GM12865 (cell line): ENCODE data around the gene BEST2.
"Not testable (repeated sequence)": the region's sequence is repeated elsewhere in the genome, so short reads cannot be mapped to it uniquely, and the experiment has no call there.

Experiments
- DNase-seq: peaks from one replicate; pipeline ENCODE4 v3.0.0; 2010; ENCODE audit warnings: low read depth
- H3K4me3 ChIP-seq: 2 replicates; pipeline ENCODE4 v1.5.1; 2011; ENCODE audit warnings: mild to moderate bottlenecking, low read depth, low read length, control low read depth
- TF ChIP-seq, protein P1 (sequence below): IDR thresholded peaks from 2 replicates; pipeline ENCODE4 v1.5.1; 2011; ENCODE audit warnings: low read length, control low read depth, low read depth, inconsistent platforms; ENCODE audit not compliant: insufficient read depth; ENCODE audit errors: missing control alignments

Gene BEST2

DNA sequence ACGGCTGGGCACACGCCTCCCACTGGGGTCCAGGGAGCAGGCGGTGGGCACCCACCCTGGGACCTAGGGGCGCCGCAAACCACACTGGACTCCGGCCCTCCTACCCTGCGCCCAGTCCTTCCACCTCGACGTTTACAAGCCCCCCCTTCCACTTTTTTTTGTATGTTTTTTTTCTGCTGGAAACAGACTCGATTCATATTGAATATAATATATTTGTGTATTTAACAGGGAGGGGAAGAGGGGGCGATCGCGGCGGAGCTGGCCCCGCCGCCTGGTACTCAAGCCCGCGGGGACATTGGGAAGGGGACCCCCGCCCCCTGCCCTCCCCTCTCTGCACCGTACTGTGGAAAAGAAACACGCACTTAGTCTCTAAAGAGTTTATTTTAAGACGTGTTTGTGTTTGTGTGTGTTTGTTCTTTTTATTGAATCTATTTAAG lies 41.3 kb downstream of the BEST2 start:
- TF ChIP-seq, protein P1, sequence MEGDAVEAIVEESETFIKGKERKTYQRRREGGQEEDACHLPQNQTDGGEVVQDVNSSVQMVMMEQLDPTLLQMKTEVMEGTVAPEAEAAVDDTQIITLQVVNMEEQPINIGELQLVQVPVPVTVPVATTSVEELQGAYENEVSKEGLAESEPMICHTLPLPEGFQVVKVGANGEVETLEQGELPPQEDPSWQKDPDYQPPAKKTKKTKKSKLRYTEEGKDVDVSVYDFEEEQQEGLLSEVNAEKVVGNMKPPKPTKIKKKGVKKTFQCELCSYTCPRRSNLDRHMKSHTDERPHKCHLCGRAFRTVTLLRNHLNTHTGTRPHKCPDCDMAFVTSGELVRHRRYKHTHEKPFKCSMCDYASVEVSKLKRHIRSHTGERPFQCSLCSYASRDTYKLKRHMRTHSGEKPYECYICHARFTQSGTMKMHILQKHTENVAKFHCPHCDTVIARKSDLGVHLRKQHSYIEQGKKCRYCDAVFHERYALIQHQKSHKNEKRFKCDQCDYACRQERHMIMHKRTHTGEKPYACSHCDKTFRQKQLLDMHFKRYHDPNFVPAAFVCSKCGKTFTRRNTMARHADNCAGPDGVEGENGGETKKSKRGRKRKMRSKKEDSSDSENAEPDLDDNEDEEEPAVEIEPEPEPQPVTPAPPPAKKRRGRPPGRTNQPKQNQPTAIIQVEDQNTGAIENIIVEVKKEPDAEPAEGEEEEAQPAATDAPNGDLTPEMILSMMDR: no peak
- no peak for DNase-seq
- H3K4me3 ChIP-seq: peak overlapping the region; percentile 95

DNA sequence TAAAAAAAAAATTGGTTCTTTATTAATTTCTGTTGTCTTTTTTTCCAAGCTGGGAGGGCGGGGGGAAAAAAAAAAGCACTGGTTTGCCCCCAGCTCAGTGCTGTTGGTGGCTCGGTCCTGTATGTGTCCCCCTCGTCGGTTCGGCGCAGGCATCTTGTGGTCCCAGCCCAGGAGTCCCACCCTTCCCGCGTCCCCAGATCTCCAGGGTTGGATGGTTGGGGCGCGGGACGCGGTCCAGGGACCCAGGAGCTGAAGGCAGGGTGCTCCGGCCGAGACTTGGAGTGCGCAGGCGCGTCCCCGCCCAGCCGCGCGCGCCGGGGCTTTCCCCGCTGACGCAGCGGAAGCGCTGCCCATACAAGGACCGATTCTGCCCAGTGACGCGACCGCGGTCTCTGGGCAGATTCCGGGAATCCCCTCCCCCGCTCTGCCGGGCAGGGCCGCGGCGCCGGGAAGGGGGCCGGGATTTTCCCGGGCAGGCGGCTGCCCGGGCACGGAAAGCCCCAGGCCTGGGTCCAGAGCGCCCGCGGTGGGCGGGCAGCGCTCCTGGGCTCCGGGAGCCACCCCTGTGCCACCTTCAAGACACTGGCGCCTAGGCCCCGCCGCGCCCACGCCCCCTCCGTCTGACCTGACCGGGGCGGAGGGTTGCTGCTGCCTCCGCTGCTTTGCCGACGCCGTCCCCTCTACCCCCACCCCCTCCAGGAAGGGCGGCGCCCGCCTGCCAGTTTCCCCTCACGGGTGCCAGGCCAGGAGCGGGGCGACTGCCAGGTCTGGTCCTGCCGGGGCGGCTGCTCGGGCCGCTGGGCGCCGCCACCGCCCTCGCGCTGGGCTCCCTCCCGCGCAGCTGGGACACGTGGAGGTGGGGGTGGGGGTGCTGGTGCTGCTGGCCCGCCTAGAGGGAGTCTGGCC lies 42.0 kb downstream of the BEST2 start:
- TF ChIP-seq, protein P1: no peak
- peak overlapping the region; percentile 95 for H3K4me3 ChIP-seq
- DNase-seq: peak; percentile 96

DNA sequence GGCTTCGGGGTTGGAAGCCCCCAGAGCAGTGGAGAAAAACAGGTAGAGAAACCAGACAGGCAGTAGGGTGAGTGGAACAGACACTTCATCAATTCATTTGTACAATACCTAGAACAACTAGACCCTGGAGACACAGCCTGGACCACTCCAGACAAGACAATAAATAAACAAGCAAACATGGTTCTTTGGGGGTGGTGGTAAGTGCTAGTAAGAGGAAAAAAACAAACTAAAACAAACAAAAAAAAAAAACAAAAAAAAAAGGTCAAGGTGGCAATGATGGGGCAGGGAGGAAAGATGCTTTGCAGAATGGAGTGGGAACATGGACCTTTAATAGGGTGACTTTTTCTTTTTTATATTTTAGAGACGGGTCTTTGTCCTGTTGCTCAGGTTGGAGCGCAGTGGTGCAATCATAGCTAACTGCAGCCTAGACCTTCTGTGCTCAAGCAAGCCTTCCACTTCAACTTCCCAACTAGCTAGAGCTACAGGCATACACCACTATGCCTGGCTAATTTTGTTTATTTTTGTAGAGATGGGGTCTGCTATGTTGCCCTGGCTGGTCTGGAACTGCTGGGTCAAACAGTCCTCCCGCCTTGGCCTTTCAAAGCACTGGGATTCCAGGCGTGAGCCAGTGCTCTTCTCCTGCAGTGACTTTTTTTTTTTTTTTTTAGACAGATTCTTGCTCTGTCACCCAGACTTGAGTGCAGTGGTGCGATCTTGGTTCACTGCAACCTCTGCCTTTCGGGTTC lies 42.8 kb downstream of the BEST2 start:
- DNase-seq: no peak
- peak overlapping the region; percentile 95 for H3K4me3 ChIP-seq

DNA sequence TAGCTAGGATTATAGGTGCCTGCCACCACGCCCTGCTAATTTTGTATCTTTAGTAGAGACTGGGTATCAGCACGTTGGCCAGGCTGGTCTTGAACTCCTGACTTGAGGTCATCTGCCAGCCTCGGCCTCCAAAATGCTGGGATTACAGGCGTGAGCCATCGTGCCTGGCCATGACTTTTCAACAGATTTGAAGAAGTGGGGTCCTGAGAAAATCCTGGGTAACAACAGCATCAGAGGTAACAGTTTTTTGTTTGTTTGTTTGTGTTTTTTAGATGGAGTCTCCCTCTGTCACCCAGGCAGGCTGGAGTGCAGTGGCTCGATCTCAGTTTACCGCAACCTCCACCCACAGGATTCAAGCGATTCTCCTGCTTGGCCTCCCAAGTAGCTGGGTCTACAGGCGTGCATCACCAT lies 43.4 kb downstream of the BEST2 start:
- TF ChIP-seq, protein P1: no peak
- no peak for DNase-seq
- H3K4me3 ChIP-seq: no peak overlapping the region

More for the DNA sequence above, 42.8 kb downstream of the BEST2 start:
- TF ChIP-seq, protein P1: no peak

DNA sequence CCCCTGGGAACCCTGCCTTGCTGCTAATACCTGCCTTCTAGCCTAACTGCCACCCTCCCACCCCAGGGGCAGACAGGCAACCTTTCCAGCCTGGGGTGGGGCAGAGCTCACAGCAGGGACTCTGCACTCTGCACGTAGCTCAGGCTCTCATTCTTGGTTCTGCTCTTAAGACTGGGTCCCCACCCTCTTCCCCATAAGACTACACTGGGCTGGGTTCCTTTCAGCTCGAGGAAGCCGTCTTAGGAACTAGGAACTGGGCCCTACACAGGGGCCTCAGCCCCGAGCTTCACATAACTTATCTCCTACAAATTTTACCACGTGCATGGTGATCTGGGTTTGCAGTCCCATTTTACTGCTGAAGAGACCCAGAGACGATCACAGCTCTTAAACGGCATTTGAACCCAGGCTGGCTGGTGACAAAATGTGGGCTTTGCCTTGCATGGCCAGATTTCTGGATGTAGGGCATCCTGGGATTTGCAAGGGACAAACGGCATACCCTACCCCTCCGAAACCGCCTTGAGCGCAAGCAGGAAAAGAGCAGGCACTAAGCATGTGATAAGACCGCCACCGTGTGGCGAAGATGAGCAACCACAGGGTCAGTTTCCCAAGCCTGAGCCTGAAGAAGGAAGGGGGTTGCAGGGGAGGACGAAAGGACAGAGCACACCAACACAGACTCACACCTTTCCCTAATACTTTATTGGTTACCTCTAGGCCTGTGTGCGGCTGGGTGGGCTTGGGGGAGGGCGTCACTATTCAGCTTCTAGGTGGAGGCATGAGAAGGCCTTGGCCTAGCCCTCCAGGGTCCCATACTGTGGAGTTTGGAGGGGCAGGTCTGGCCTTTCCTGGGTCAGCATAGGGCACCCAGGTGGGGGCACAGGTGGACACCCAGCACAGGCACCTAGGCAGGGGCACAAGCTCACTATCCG lies 44.8 kb downstream of the BEST2 start:
- TF ChIP-seq, protein P1: peak; percentile 96
- peak; percentile 83 for DNase-seq
- peak overlapping the region; percentile 8; the same call in 1 of the 2 replicates for H3K4me3 ChIP-seq

DNA sequence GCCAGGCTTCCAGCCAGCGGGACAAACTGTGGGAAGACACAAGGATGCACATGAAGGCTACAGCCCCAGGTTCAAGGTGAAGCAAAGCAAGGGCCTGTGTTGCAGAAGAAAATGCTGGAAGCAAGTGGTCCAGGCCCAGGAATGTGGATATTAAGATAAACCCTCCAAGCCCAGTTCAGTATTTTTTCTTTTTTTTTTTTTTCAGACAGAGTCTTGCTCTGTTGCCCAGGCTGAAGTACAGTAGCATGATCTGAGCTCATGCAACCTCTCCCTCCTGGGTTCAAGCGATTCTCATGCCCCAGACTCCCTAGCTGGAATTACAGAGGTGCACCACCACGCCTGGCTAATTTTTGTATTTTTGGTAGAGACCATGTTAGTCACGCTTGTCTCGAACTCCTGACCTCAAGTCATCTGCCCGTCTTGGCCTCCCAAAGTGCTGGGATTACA lies 45.6 kb downstream of the BEST2 start:
- no peak overlapping the region for H3K4me3 ChIP-seq
- no peak for DNase-seq
- TF ChIP-seq, protein P1: no peak

DNA sequence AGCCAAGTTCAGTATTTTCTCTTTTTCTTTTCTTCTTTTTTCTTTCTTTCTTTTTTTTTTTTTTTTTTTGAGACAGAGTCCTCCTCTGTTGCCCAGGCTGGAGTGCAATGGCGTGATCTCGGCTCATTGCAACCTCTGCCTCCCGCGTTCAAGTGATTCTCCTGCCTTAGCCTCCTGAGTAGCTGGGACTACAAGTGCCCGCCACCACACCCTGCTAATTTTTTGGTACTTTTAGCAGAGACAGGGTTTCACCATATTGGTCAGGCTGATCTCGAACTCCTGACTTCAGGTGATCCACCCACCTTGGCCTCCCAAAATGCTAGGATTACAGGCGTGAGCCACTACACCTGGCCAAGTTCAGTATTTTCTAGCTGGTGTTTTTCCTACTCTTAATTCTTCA lies 46.0 kb downstream of the BEST2 start:
- not testable (repeated sequence) for DNase-seq, H3K4me3 ChIP-seq
